Measurements from ENCODE around the gene SP2.
A peak's percentile ranks its signal among the peaks of the same experiment; 100 is the strongest.

DNA sequence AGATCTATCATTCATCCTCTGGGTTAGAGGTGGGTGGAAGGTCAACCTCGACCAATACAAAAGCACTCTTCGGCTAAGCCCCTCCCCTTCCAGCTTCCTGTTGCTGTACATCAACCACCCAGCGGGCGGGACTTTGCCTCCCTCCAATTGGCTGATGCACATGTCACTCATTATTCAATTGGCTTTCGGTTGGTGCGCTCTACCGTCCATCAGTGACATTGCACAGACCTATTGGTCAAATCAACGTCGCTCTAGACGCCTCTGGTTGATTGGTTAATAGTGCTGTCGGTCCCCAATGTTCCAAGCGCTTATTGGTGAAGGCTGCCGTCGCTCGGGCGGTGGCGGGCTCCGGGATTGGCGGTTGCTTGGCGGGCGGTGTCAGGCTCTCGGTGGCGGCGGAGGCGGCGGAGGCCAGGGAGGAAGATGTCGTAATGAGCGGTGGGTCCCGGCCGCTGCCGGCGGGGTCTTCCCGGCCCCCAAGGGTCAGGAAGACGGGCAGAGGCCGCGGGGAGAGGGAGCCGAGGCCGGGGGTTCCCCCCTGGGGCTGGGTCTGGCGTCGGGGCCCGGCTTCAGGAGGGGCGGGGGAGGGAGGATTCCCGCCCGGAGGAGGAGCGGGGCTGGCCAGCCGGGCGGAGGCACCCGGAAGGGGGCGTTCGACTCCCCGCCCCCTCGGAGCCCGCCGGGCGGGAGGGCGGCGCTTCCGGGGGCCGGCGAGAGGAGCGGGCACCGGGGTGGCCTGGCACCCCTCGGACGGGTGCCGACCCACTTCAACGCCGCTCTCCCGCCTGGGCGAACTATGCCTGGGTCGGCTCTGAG lies at the start of gene SP2:
- TF ChIP-seq POLR2A (IDR thresholded peaks at IDR 0.05), result peak; percentile 38
- TF ChIP-seq, protein P1, sequence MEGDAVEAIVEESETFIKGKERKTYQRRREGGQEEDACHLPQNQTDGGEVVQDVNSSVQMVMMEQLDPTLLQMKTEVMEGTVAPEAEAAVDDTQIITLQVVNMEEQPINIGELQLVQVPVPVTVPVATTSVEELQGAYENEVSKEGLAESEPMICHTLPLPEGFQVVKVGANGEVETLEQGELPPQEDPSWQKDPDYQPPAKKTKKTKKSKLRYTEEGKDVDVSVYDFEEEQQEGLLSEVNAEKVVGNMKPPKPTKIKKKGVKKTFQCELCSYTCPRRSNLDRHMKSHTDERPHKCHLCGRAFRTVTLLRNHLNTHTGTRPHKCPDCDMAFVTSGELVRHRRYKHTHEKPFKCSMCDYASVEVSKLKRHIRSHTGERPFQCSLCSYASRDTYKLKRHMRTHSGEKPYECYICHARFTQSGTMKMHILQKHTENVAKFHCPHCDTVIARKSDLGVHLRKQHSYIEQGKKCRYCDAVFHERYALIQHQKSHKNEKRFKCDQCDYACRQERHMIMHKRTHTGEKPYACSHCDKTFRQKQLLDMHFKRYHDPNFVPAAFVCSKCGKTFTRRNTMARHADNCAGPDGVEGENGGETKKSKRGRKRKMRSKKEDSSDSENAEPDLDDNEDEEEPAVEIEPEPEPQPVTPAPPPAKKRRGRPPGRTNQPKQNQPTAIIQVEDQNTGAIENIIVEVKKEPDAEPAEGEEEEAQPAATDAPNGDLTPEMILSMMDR (IDR thresholded peaks at IDR 0.05), result peak in 2 of 4 experiments; percentile 35 to 38
- TF ChIP-seq POLR2AphosphoS5 (IDR thresholded peaks at IDR 0.05), result peak; percentile 97

All from prostate gland (tissue), 2 donors.